SKM-1 treated with dmso at 0.1 percent for 144 hours (cell line): ENCODE measurements around the gene CLIP1.
"Not testable (repeated sequence)": the region's sequence is repeated elsewhere in the genome, so short reads cannot be mapped to it uniquely, and the experiment has no call there.

Experiments
- DNase-seq: peaks from one replicate; lab custom pipeline; 2025; ENCODE audit not compliant: unreplicated experiment; lab: John Stamatoyannopoulos, UW

CLIP1 gene

GRCh38 chr12:122399254-122399591, 23.2 kb downstream of the CLIP1 start:
- DNase-seq = no peak

DNA sequence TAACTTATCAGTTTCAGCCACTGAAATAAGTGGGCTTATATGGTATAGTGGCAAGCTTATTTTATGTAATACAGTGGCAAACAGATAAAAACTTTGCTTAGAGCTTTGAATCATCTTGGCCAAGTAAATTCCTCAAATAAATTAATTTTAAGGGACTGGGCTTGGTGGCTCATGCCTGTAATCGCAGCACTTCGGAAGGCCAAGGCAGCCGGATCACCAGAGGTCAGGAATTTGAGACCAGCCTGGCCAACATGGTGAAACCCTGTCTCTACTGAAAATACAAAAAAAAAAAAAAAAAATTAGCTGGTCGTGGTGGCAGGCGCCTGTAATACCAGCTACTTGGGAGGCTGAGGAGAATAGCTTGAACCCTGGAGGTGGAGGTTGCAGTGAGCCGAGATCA, 24.5 kb downstream of the CLIP1 start:
- not testable (repeated sequence) for DNase-seq

GRCh38 chr12:122395319-122395718, 27.1 kb downstream of the CLIP1 start:
- no peak for DNase-seq

DNA sequence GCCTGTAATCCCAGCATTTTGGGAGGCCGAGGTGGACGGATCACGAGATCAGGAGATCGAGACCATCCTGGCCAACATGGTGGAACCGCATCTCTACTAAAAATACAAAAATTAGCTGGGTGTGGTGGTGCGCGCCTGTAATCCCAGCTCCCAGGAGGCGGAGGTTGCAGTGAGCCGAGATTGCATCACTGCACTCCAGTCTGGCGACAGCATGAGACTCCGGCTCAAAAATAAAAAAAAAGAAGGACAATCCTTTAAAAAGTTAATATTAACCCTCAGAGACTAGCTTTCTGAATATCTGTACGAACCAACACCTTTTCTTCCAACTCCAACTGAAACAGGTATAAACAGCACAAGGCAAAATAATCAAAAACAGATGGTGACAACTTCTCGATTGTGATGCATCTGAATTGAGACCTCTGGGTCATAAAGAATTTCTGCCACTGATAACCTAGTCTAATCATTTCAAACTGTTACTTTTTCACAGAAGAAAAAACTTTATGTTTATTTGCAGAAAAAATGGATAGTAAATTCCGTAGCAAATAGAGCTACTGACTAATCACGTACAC, 27.8 kb downstream of the CLIP1 start:
- no peak for DNase-seq

- DNase-seq = no peak
Measured at GRCh38 chr12:122393817-122394216, 28.7 kb downstream of the CLIP1 start.

GRCh38 chr12:122392411-122392810, 30.1 kb downstream of the CLIP1 start:
- no peak for DNase-seq

DNA sequence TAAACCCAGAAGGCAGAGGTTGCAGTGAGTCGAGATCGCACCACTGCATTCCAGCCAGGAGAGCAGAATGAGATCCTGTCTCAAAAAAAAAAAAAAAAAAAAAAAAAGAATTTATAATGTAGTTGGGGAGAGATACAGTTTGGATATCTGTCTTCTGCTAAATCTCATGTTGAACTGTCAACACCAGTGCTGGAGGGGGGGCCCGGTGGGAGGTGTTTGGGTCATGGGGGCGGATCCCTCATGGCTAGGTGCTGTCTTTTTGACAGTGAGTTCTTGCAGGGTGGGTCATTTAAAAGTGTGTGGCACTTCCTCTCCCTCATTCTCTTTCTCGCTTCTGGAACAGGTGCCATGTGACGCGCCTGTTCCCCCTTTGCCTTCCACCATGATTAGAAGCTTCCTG, 32.8 kb downstream of the CLIP1 start:
- no peak for DNase-seq

DNA sequence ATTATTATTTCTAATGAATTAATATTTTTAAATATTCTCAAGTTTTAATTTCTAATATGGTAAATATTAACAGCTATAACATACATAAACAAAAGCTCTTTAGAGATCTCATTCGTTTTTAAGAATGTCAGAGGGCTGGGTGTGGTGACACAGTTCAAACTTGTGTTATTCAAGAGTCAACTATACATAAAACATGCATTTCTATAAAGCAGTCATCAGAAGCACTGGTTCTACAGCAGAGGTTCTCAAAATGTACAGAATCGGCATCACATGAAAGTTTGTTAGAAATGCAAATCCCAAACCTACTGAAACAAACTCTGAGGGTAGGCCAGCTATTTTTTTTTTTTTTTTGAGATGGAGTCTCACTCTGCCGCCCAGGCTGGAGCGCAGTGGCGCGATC, 34.6 kb downstream of the CLIP1 start:
- no peak for DNase-seq

DNA sequence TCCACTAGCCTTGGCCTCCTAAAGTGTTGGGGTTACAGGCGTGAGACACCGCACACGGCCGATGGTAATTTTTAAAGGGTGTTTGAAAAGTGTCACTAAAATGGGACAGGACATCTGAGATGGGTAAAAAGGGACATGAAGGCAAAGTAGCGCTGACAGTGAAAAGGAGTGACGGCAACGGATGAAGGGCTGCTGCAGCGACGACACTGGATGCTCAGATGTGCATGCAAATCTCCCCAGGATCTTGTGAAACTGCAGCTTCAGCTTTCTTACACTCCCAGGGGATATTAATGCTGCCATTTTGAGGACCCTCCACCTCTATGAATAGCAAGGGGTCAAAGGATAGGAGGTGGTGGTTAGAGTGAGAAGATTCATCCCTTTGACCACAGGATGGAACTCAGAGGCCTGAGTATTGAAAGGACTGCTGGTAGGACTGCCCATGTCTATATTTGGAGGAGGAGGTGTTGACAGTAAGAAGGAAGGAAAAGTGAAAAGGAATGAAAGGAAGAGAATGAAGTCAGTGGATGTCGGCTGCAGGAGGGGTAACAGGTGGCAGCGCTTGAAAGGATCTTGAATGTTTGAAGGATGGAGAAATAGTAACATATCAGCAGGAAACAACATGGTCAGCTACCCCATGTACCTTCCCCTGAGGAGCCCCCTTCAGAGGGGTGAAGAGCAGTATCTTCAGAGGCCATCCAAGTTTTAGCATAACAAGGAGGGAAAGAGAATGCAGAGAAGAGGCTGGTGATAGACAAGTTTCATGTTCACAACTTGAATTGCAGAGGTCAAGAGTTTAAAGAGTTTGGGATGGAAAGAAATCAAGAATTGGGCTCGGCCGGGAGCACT, 37.1 kb downstream of the CLIP1 start:
- no peak for DNase-seq

DNA sequence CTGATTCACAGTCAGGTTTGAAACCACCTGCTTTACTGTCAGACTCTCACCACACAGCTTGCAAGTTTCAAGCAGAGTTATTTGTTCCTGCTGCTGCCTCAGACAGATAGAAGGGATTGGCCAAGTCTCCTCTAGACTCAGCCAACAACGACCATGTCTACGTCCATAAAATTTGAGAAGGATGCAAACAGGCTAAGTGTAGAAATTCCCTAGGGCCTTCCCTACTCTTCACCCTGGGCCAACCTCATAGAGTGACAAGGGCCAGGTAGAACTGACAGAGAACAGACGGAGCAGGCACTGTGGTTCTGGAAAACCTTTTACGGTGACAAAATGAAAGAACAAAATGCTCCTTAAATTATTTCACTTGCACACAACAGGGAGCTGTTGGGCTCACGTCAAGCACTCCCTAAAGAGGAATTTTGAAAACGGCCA, 39.5 kb downstream of the CLIP1 start:
- DNase-seq = no peak

DNA sequence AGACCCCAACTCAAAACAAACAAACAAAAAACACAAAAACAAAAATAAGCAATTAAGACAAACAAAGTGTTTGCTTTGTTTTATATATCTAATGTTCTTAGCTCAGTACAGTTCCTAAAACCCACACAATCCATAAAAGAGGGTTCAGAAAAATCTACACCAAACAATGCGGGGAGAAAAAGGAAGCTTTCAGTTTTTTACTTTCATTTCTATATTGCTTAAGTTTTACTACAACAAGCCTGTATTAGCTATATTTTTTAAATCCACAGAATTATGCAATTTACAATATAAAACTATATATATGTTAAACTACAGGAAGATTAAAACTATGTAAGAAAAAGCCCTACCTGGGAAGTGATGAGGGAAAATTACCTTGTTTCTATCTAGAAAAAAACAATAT, 41.4 kb downstream of the CLIP1 start:
- no peak for DNase-seq

DNA sequence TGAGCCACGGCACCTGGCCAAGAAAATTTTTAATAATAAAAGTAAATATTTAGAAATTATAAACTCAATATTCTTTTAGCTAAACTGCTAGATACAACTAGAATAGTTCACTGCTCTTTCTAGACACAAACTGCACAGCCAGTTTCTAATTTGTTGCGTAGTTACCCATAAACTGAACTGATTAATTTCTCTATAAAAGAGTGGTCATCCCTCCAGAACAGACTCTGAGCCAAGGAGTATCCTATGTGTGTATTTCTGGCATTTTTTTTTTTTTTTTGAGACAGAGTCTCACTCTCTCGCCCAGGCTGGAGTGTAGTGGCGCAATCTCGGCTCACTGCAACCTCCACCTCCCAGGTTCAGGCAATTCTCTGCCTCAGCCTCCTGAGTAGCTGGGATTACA, 45.7 kb downstream of the CLIP1 start:
- DNase-seq = not testable (repeated sequence)

DNA sequence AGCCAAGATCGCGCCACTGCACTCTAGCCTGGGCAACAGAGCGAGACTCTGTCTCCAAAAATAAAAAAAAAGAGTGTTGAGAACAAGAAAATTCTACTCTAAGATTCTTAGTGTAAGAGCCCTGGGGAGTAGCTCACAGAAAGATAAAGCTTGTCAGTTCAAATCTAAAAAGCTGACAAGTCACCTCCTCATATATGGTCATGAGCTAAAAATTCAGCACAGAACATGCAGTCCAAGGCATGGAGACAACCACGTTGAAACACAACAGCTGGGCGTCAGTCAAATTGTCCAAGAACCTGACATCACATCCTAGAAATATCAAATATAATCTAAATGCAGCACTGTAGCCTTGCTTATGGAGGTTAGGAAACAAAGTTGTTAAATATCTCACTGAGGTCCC, 47.8 kb downstream of the CLIP1 start:
- DNase-seq = no peak

GRCh38 chr12:122371475-122372045, 50.9 kb downstream of the CLIP1 start:
- DNase-seq = no peak

DNA sequence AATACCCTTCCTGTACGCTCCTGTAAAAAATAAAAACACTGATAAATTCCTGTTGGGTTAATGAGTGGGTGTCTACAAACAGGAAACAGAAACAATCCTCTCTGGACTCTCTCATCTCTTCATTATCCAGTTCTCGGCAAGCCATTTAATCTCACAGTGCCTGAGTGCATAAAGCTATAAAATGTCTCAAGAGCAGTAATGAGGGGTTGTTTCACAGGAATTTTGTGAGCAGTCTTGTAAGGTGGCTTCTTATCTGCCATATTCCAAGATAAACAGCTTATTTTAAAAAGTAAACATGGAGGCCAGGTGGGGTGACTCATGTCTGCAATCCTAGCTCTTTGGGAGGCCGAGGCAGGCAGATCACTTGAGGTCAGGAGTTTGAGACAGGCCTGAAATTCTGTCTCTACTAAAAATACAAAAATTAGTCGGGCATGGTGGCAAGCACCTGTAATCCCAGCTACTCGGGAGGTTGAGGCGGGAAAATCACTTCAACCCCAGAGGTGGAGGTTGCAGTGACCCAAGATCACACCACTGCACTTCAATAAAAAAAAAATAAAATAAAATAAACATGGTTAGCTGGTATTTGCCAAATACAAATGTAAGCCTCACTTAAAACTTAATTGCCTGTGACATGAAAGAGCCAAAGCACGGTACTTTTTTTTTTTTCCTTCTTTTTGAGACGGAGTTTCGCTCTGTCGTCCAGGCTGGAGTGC, 54.0 kb downstream of the CLIP1 start:
- DNase-seq = no peak

- DNase-seq = not testable (repeated sequence)
Measured at GRCh38 chr12:122367632-122368031, 54.8 kb downstream of the CLIP1 start.

DNA sequence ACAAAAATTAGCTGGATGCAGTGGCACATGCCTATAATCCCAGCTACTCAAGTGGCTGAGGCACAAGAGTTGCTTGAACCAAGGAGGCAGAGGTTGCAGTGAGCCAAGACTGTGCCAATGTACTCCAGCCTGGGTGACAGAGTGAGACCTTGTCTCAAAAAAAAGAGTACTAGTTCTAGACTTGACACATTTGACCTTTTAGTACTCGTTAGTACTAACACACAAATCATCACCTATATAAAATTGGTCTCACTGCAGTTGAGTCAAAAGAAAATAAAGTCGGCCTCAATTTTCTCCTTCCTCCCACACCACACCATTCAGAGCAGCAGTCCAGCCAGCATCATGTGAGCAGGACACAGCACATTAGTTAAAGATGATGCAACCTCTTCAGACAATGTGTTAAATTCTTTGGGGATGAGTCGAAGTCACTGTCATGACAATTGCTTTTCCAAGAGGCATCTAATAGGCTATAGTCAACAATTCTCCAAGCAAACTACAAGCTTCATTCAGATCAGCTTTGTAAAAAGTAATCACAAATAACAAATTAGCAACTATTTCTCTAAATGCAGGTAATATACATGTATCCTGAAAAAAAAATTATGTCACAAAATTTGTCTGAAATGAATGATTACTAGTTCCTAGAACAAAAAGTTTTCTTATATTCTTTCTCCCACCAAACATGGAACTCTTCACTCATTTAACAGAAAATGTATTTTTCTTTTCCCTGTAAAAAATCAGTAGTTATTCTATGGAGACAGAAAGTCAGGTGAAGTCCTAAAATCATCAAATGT, 55.6 kb downstream of the CLIP1 start:
- no peak for DNase-seq

DNA sequence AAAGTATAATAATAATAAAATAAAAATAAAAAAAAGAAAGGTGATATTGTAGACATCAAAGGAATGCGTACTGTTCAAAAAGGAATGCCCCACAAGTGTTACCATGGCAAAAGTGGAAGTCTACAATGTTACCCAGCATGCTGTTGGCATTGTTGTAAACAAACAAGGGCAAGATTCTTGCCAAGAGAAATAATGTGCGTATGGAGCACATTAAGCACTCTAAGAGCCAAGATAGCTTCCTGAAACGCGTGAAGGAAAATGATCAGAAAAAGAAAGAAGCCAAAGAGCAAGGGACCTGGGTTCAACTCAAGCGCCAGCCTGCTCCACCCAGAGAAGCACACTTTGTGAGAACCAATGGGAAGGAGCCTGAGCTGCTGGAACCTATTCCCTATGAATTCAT, 57.2 kb downstream of the CLIP1 start:
- not testable (repeated sequence) for DNase-seq

DNA sequence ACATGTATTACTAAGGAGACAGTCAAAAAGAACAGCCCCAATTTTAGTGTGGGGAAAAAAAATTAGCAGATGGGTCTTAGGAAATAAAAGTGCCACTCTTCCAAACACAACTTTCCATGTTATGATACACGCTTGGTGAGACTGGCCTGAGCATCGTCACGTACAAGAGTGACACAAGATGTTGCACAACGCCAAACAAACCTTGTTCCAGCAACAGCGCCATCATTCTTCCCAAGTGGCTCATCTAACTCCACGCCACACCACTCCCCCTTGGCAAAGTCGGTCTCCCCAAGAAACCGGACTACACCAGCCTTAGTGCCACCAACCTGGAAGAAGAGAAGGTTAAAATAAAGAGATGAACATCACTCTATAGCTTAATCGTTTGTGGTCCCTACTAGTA, 58.7 kb downstream of the CLIP1 start:
- no peak for DNase-seq

DNA sequence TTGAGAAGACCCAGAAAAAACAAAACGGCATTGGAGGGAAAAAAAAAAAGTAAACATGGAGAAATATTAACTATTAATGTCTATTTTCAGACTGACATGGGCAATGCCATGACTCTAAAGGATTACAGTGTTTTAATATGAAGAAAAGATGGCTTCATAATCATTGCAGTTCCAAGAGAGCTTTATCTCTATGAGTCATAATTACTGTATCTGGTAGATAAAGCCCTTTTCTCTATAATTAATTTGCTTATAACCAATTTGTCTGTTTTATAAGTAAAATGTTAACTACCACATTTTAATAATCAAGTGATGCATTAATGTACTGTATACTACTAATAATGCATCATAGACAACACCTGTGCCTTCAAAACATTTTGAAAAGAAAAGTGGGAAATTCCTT, 59.7 kb downstream of the CLIP1 start:
- no peak for DNase-seq

DNA sequence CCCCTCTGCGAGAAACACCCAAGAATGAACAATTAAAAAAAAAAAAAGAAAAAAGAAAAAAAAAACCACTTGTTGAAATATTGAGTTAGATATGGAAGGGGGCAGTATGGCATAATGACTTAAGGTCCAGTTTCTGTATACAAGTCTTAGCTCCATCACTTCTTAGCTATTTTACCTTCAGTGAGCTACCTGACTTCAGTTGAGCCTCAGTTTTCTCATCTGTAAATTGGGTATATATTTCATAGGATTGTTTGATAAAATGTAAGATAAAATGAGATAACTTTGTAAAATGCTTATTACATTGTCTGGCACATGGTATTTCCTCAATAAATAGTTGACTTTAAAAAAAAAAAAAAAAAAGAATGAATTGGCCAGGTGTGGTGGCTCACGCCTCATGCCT, 64.1 kb downstream of the CLIP1 start:
- not testable (repeated sequence) for DNase-seq
